GM19372 (cell line): ENCODE results near the gene NUMBL.
"Not testable (repeated sequence)": the region's sequence is repeated elsewhere in the genome, so short reads cannot be mapped to it uniquely, and the experiment has no call there.

Experiments used
- ATAC-seq: cut with Tn5 transposase; IDR thresholded peaks from one replicate; pipeline ENCODE4 v1.9.1; 2021; ENCODE audit warnings: mild to moderate bottlenecking, low read depth, moderate library complexity; ENCODE audit not compliant: unreplicated experiment

NUMBL gene

GRCh38 chr19:40668991-40669614 lies 21.3 kb downstream of the NUMBL start:
- no peak for ATAC-seq

- ATAC-seq, result no peak
Observed at GRCh38 chr19:40667602-40668001, 22.8 kb downstream of the NUMBL start.

GRCh38 chr19:40666803-40667438 lies 23.5 kb downstream of the NUMBL start:
- ATAC-seq, result no peak

- ATAC-seq, result no peak
Observed at GRCh38 chr19:40663695-40664692, 26.5 kb downstream of the NUMBL start.

GRCh38 chr19:40662925-40663694 lies 27.3 kb downstream of the NUMBL start:
- peak; percentile 83 for ATAC-seq

GRCh38 chr19:40661616-40662015 lies 28.8 kb downstream of the NUMBL start:
- no peak for ATAC-seq

GRCh38 chr19:40659566-40659965 lies 30.9 kb downstream of the NUMBL start:
- ATAC-seq, result no peak

GRCh38 chr19:40659116-40659515 lies 31.3 kb downstream of the NUMBL start:
- no peak for ATAC-seq

- ATAC-seq, result no peak
Observed at GRCh38 chr19:40658031-40658430, 32.4 kb downstream of the NUMBL start.

- not testable (repeated sequence) for ATAC-seq
Observed at GRCh38 chr19:40655684-40656083, 34.8 kb downstream of the NUMBL start.

GRCh38 chr19:40652303-40652702 lies 38.1 kb downstream of the NUMBL start:
- ATAC-seq, result not testable (repeated sequence)

GRCh38 chr19:40650749-40651305 lies 39.6 kb downstream of the NUMBL start:
- no peak for ATAC-seq

- not testable (repeated sequence) for ATAC-seq
Observed at GRCh38 chr19:40649903-40650675, 40.4 kb downstream of the NUMBL start.

- ATAC-seq, result no peak
Observed at GRCh38 chr19:40646743-40647254, 43.7 kb downstream of the NUMBL start.

- ATAC-seq, result no peak
Observed at GRCh38 chr19:40642757-40643305, 47.6 kb downstream of the NUMBL start.

- ATAC-seq, result no peak
Observed at GRCh38 chr19:40642051-40642706, 48.3 kb downstream of the NUMBL start.

GRCh38 chr19:40641281-40641680 lies 49.2 kb downstream of the NUMBL start:
- ATAC-seq, result no peak

- ATAC-seq, result no peak
Observed at GRCh38 chr19:40640744-40641143, 49.7 kb downstream of the NUMBL start.
